K562 (cell line): ENCODE measurements around the gene LNPEP. TPM values are rescaled to one million over a fixed set of nuclear protein-coding genes. Genes with fewer than 3 reads are reported as not detected.

ENCODE experiments used
- ATF3 ChIP-seq, 2 experiments: fragments of 450-650 bp in 1 of 2; sonication (generic) in 1 of 2; formaldehyde crosslinking in 1 of 2; IDR thresholded peaks in 1 of 2; conservative IDR thresholded peaks in 1 of 2; 2 replicates each; pipeline versions ENCODE4 v1.6.1 to v1.8.1; 2016 to 2023; ENCODE audit warnings: mild to moderate bottlenecking in 2 of 2, moderate library complexity in 2 of 2, inconsistent platforms in 1 of 2, missing genetic modification reagents in 1 of 2
- CEBPB ChIP-seq: fragments of 450-650 bp; IDR thresholded peaks from 2 replicates; pipeline ENCODE4 v1.6.1; 2016; ENCODE audit warnings: missing genetic modification characterization, missing compliant biosample characterization
- ELF1 ChIP-seq: fragments of 200-800 bp; sonication (Bioruptor generic); IDR thresholded peaks from 2 replicates; pipeline ENCODE4 v1.6.1; 2016; ENCODE audit warnings: missing genetic modification characterization, missing compliant biosample characterization
- ETV6 ChIP-seq, 3 experiments: fragments of 150-350 bp in 1 of 3; sonication (generic) in 1 of 3; formaldehyde crosslinking in 1 of 3; IDR thresholded peaks; 2 replicates each; pipeline versions ENCODE4 v1.6.1 to v1.8.0; 2014 to 2022; ENCODE audit warnings: borderline replicate concordance in 2 of 3, low read depth in 2 of 3, antibody characterized with exemption in 1 of 3, low read length in 1 of 3, mild to moderate bottlenecking in 1 of 3, missing genetic modification reagents in 1 of 3
- KAT7 ChIP-seq: sonication (generic); formaldehyde crosslinking; IDR thresholded peaks from 2 replicates; pipeline ENCODE4 v1.8.0; 2022; ENCODE audit warnings: missing genetic modification reagents, mild to moderate bottlenecking, borderline replicate concordance
- NEUROD1 ChIP-seq: fragments of 150-350 bp; IDR thresholded peaks from 2 replicates; pipeline ENCODE4 v1.6.1; 2014; ENCODE audit warnings: borderline replicate concordance, low read length, low read depth; ENCODE audit not compliant: partially characterized antibody
- NFIX ChIP-seq: fragments of 250-450 bp; sonication (Bioruptor Pico); IDR thresholded peaks from 2 replicates; pipeline ENCODE4 v1.4.0; 2020; ENCODE audit warnings: low read depth, mild to moderate bottlenecking, moderate library complexity
- NONO ChIP-seq, 2 experiments: fragments of 200-400 bp in 1 of 2; fragments of 450-650 bp in 1 of 2; formaldehyde crosslinking in 1 of 2; IDR thresholded peaks; 2 replicates each; pipeline ENCODE4 v1.6.1; 2017; ENCODE audit warnings: low read depth in 2 of 2, mild to moderate bottlenecking in 2 of 2, moderate library complexity in 2 of 2, low read length in 1 of 2
- PHB ChIP-seq: fragments of 250-450 bp; sonication (Bioruptor Pico); IDR thresholded peaks from 2 replicates; pipeline ENCODE4 v1.5.0; 2021
- POLR2H ChIP-seq: IDR thresholded peaks from 2 replicates; pipeline ENCODE4 v1.6.1; 2016; ENCODE audit warnings: missing genetic modification characterization, low read depth, mild to moderate bottlenecking, control low read depth, missing compliant biosample characterization, moderate library complexity
- PRDM10 ChIP-seq: fragments of 450-650 bp; IDR thresholded peaks from 2 replicates; pipeline ENCODE4 v1.6.1; 2018; ENCODE audit not compliant: partially characterized antibody
- RCOR1 ChIP-seq, 2 experiments: IDR thresholded peaks; 2 replicates each; pipeline ENCODE4 v1.6.1; 2012; ENCODE audit warnings: low read depth in 2 of 2, low read length in 2 of 2, borderline replicate concordance in 1 of 2, improper control_type of control experiment in 1 of 2
- SMARCA4 ChIP-seq: fragments of 450-650 bp; IDR thresholded peaks from 2 replicates; pipeline ENCODE4 v1.6.1; 2016
- TAF9B ChIP-seq: fragments of 450-650 bp; IDR thresholded peaks from 2 replicates; pipeline ENCODE4 v1.6.1; 2018; ENCODE audit warnings: mild to moderate bottlenecking; ENCODE audit not compliant: partially characterized antibody
- TEAD4 ChIP-seq, 2 experiments: sonication (generic) in 1 of 2; formaldehyde crosslinking in 1 of 2; IDR thresholded peaks; 2 replicates each; pipeline versions ENCODE4 v1.6.1 to v1.8.0; 2012 to 2022; ENCODE audit warnings: borderline replicate concordance in 1 of 2, inconsistent platforms in 1 of 2, low read length in 1 of 2, mild to moderate bottlenecking in 1 of 2, missing genetic modification reagents in 1 of 2
- YBX1 ChIP-seq: fragments of 450-650 bp; IDR thresholded peaks from 2 replicates; pipeline ENCODE4 v1.7.1; 2016; ENCODE audit warnings: mild to moderate bottlenecking
- ZKSCAN1 ChIP-seq: fragments of 150-350 bp; IDR thresholded peaks from 2 replicates; pipeline ENCODE4 v1.6.1; 2016; ENCODE audit warnings: low read depth, low read length
- ZNF316 ChIP-seq: fragments of 450-650 bp; IDR thresholded peaks from 2 replicates; pipeline ENCODE4 v1.6.1; 2016
- ZNF512 ChIP-seq: IDR thresholded peaks from 2 replicates; pipeline ENCODE4 v1.6.1; 2016; ENCODE audit warnings: missing genetic modification characterization, missing compliant biosample characterization
- ZNF766 ChIP-seq: fragments of 200-800 bp; sonication (Bioruptor generic); conservative IDR thresholded peaks from 2 replicates; pipeline ENCODE4 v1.6.1; 2016; ENCODE audit warnings: missing genetic modification characterization, missing compliant biosample characterization
- polyA plus RNA-seq, 8 experiments: library from polyadenylated mRNA; depleted of rRNA in 4 of 8; stranded (reverse) in 5 of 8; unstranded in 3 of 8; fragments of >200 nt; fragmentation: Nextera tagmentation in 2 of 8; fragmentation: Illumina TruSeq in 1 of 8; extraction: Ambion mirVana in 2 of 8; extraction: Trizol in 1 of 8; gene quantifications; 2 replicates each; pipeline versions ENCODE4 v1.2.1 to v1.2.3, GENCODE V29; 2011 to 2014; ENCODE audit warnings: inconsistent platforms in 1 of 8, missing spikeins in 1 of 8
- total RNA-seq, 7 experiments: library from RNA; depleted of rRNA in 6 of 7; stranded (reverse); fragments of >200 nt in 6 of 7; fragmentation: Illumina TruSeq in 2 of 7; extraction: Trizol in 2 of 7; gene quantifications; 2 replicates each; pipeline versions ENCODE4 v1.2.1 to v1.2.3, GENCODE V29; 2011 to 2021; ENCODE audit warnings: low replicate concordance in 1 of 7

The LNPEP gene
- total and polyA plus RNA-seq, 9 of the 15 experiments (the other 6 are each of a cell fraction or from before 2014, with no cell fraction given): 2.6 to 27.9 (median 11.2) TPM

- TF ChIP-seq PRDM10 (no peak), RCOR1 (IDR thresholded peaks at IDR 0.05; ENCODE audit: borderline replicate concordance in 1 of 2, low read depth in 2 of 2, low read length in 2 of 2) (0 out of 4 replicates have a peak, but pooled peaks of 1 of the 2 experiments have one; percentile 29), NONO (IDR thresholded peaks at IDR 0.05; ENCODE audit: low read depth in 2 of 2, low read length in 1 of 2) (no peak), TEAD4 (IDR thresholded peaks at IDR 0.05; ENCODE audit: low read length) (peak; percentile 30; the same call in 1 of the 2 replicates), TEAD4 (CRISPR knock-in tag; IDR thresholded peaks at IDR 0.05; ENCODE audit: borderline replicate concordance) (no peak), CEBPB (tag) (0 out of 2 replicates have a peak, but pooled peaks have one; percentile 17), ATF3 (IDR thresholded peaks at IDR 0.05) (peak; percentile 35; the same call in 1 of the 2 replicates), ATF3 (CRISPR knock-in tag; conservative IDR thresholded peaks at IDR 0.05) (no peak), ZNF512 (tag) (no peak), NFIX (CRISPR knock-in tag) (no peak), YBX1 (no peak), ZKSCAN1 (peak; percentile 93), ETV6 (IDR thresholded peaks at IDR 0.05; ENCODE audit: borderline replicate concordance in 1 of 2, low read depth in 2 of 2, low read length in 1 of 2) (peak in 1 of 2 experiments; percentile 45; a peak in 1 of 4 replicates), ETV6 (CRISPR knock-in tag; IDR thresholded peaks at IDR 0.05; ENCODE audit: borderline replicate concordance) (no peak), PHB (CRISPR knock-in tag) (no peak), ZNF766 (CRISPR knock-in tag) (0 out of 2 replicates have a peak, but pooled peaks have one; percentile 36), POLR2H (tag) (0 out of 2 replicates have a peak, but pooled peaks have one; percentile 53), SMARCA4 (peak; percentile 46; the same call in 1 of the 2 replicates), ZNF316 (no peak), ELF1 (tag) (peak; percentile 14; the same call in 1 of the 2 replicates), KAT7 (CRISPR knock-in tag) (no peak), TAF9B (no peak), NEUROD1 (no peak)
Observed at GRCh38 chr5:97009212-97009898, 73.5 kb downstream of the LNPEP start (continued).
